ENCODE results near the gene KIAA1549. TPM values are rescaled to one million over a fixed set of nuclear protein-coding genes. Genes with fewer than 3 reads are reported as not detected.

The KIAA1549 gene
- total and polyA plus RNA-seq, 4 donors: 0.13 to 2.8 (median 0.58) TPM

DNA sequence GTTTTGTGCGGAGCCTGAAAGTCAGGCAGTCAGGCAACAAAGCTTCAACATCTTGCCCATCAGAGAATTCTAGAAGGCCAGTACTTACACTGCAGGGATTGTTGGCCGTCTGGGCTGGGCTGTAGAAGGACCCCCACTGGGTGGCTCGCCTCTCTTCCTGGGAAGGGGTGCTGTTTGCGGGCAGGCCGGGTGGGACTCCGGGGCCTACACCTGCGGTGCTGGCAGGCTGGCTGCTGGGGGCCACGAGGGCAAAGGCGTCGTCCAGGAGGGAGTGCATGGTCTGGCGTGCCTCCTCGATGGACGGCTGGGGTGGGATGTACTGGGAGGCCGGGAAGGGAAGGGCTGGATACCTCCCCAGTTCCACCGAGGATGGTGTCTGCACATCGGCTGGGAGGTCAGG is 120.1 kb downstream of the KIAA1549 start:
- 92 to 95% methylated on average over 16 of the region's 16 CpGs for WGBS, 2 donors

DNA sequence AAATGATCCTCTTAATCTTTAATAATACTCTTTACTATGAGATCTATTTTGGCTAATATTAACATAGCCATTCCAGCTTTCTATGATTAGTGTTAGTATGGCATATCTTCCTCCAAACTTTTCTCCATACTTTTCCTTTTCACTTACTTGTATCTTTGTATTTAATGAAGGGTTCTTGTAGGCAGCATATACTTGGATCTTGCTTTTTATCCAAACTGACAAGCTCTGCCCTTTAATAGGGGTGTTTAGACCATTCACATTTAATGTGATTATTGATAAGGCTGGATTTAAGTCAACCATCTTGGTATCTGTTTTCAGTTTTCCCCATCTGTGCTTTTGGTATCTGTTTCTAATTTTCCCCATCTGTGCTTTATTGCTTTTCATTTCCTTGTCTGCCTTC is 123.5 kb downstream of the KIAA1549 start:
- Histone ChIP-seq H3K4me1 (ENCODE audit: control insufficient read depth in 1 of 2, insufficient read depth in 2 of 2, low read length in 2 of 2) (no peaks in the 10 kb centered on the region), H3K27me3 (ENCODE audit: control insufficient read depth in 1 of 2, insufficient read depth in 2 of 2, low read length in 1 of 2) (no peaks in the 10 kb centered on the region), H3K4me3 (ENCODE audit: low read length in 2 of 2) (no peak overlapping the region), H3K9me3 (ENCODE audit: control insufficient read depth, low read length) (peaks cover 4% of the 10 kb centered on the region), H3K36me3 (ENCODE audit: control insufficient read depth in 1 of 2, insufficient read depth in 2 of 2, low read length in 1 of 2) (peaks cover 0 to 2% of the 10 kb centered on the region in 2 donors), H3K27ac (ENCODE audit: low read depth in 1 of 2, low read length in 2 of 2) (no peak overlapping the region)
- intact Hi-C loops (cut with DNase I): no loop called here
- no peak for DNase-seq
- no peak for ATAC-seq (ENCODE audit: low FRiP score)

More for the DNA sequence above, 120.1 kb downstream of the KIAA1549 start:
- intact Hi-C loops (cut with DNase I): loop anchor here in 1 of 2 donors (10.0 kb wide), 1 partner anchor 64 kb away; no protein-coding TSS in a partner anchor
- Histone ChIP-seq H3K27me3 (ENCODE audit: control insufficient read depth in 1 of 2, insufficient read depth in 2 of 2, low read length in 1 of 2) (no peaks in the 10 kb centered on the region), H3K4me1 (ENCODE audit: control insufficient read depth in 1 of 2, insufficient read depth in 2 of 2, low read length in 2 of 2) (no peaks in the 10 kb centered on the region), H3K27ac (ENCODE audit: low read depth in 1 of 2, low read length in 2 of 2) (no peak overlapping the region), H3K9me3 (ENCODE audit: control insufficient read depth, low read length) (peaks cover 2% of the 10 kb centered on the region), H3K36me3 (ENCODE audit: control insufficient read depth in 1 of 2, insufficient read depth in 2 of 2, low read length in 1 of 2) (peaks cover 0 to 2% of the 10 kb centered on the region in 2 donors), H3K4me3 (ENCODE audit: low read length in 2 of 2) (no peak overlapping the region)
- ATAC-seq (ENCODE audit: low FRiP score): no peak
- DNase-seq: no peak

DNA sequence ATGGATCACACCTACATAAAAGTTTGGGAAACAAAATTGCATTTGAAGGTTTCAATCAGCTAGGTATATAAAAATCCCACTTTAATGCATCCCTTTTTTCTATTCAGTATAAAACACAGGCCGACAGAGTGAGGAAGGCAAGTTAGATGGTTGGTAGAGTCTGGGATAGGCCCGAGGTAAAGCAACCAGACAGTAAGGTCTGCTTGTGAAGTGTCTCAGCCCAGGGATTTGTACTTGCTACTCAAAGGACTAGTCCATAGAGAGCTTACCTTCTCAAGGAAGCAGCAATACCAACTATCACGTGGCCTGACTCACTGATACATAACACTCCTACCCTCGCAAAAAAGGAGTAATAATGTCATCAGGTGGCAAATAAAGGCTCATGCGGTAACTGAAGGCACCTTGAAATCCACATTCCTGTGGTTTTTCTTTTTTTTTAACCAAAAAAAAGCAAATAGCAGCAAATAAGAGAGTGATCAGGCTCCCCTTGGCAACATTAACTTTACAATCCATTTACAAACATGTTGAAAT is 127.0 kb downstream of the KIAA1549 start:
- peaks cover 4% of the 10 kb centered on the region for H3K9me3 ChIP-seq (ENCODE audit: control insufficient read depth, low read length)
- H3K4me1 ChIP-seq (ENCODE audit: control insufficient read depth in 1 of 2, insufficient read depth in 2 of 2, low read length in 2 of 2): no peaks in the 10 kb centered on the region
- no peak for ATAC-seq (ENCODE audit: low FRiP score)
- peaks cover 2 to 5% of the 10 kb centered on the region in 2 donors for H3K36me3 ChIP-seq (ENCODE audit: control insufficient read depth in 1 of 2, insufficient read depth in 2 of 2, low read length in 1 of 2)
- no peak overlapping the region for H3K27ac ChIP-seq (ENCODE audit: low read depth in 1 of 2, low read length in 2 of 2)
- H3K27me3 ChIP-seq (ENCODE audit: control insufficient read depth in 1 of 2, insufficient read depth in 2 of 2, low read length in 1 of 2): no peaks in the 10 kb centered on the region
- no peak for DNase-seq
- WGBS, 2 donors: 88 to 92% methylated on average over 5 of the region's 5 CpGs
- H3K4me3 ChIP-seq (ENCODE audit: low read length in 2 of 2): no peak overlapping the region
- intact Hi-C loops (cut with DNase I): no loop called here

DNA sequence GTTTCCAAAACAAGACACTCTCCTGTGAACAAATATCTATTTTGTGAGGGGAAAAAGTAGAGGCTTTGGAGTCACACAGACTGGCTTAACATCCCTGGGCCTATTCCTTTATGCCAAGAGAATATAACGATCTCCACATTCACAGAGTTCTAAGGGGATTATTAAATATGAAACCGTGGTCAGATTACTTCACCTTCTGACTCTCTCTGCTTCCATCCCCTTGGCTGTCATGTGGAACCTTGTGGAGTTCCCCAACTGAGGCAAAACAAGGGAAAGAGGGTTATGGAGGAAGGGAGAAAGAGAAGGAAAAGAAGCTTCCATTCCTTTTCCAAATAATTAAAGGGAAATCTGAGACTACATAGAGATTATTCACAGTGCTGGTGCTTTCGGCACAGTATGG is 127.7 kb downstream of the KIAA1549 start:
- ATAC-seq (ENCODE audit: low FRiP score) (no peak), DNase-seq (no peak)
- H3K27me3 ChIP-seq (ENCODE audit: control insufficient read depth in 1 of 2, insufficient read depth in 2 of 2, low read length in 1 of 2): no peaks in the 10 kb centered on the region
- peaks cover 2 to 5% of the 10 kb centered on the region in 2 donors for H3K36me3 ChIP-seq (ENCODE audit: control insufficient read depth in 1 of 2, insufficient read depth in 2 of 2, low read length in 1 of 2)
- WGBS, 2 donors: 86 to 92% methylated on average over 3 of the region's 3 CpGs
- no peaks in the 10 kb centered on the region for H3K4me1 ChIP-seq (ENCODE audit: control insufficient read depth in 1 of 2, insufficient read depth in 2 of 2, low read length in 2 of 2)
- H3K27ac ChIP-seq (ENCODE audit: low read depth in 1 of 2, low read length in 2 of 2): no peak overlapping the region
- no peak overlapping the region for H3K4me3 ChIP-seq (ENCODE audit: low read length in 2 of 2)
- H3K9me3 ChIP-seq (ENCODE audit: control insufficient read depth, low read length): peaks cover 4% of the 10 kb centered on the region
- intact Hi-C loops (cut with DNase I): no loop called here

DNA sequence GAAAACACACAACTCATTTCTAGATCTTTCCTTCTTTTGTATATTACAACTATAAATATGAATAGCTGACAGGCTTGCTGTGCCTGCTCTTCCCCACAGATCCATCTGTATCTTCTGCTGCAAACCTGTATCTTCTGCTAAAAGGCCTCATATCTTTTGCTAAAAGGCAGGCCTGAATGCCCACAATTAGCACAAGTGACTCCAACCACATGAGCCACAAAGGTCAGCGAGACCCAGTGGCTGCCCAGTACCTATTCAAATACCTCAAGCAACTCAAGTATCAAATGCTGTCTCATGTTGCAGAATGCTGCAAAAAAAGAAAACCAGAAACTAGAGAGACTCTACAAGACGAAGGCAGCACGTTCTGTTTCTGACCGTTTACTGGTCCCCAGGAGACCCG is 128.7 kb downstream of the KIAA1549 start:
- Histone ChIP-seq H3K27ac (ENCODE audit: low read depth in 1 of 2, low read length in 2 of 2) (no peak overlapping the region), H3K36me3 (ENCODE audit: control insufficient read depth in 1 of 2, insufficient read depth in 2 of 2, low read length in 1 of 2) (peaks cover 2 to 5% of the 10 kb centered on the region in 2 donors), H3K4me1 (ENCODE audit: control insufficient read depth in 1 of 2, insufficient read depth in 2 of 2, low read length in 2 of 2) (no peaks in the 10 kb centered on the region), H3K4me3 (ENCODE audit: low read length in 2 of 2) (no peak overlapping the region), H3K27me3 (ENCODE audit: control insufficient read depth in 1 of 2, insufficient read depth in 2 of 2, low read length in 1 of 2) (no peaks in the 10 kb centered on the region), H3K9me3 (ENCODE audit: control insufficient read depth, low read length) (peaks cover 2% of the 10 kb centered on the region)
- DNase-seq (no peak), ATAC-seq (ENCODE audit: low FRiP score) (no peak)
- 89 to 92% methylated on average over 5 of the region's 5 CpGs for WGBS, 2 donors
- intact Hi-C loops (cut with DNase I): no loop called here

DNA sequence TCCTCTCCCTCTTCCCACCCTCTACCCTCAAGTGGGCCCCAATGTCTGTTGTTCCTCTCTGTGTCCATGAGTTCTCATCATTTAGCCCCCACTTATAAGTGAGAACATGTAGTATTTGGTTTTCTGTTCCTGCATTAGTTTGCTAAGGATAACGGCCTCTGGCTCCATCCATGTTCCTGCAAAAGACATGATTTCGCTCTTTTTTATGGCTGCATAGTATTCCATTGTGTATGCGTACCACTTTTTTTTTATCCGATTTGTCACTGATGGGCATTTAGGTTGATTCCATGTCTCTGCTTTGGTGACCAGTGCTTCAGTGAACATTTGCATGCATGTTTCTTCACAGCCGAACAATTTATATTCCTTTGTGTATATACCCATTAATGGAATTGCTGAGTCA is 131.5 kb downstream of the KIAA1549 start:
- WGBS, 2 donors: 98 to 99% methylated on average over 5 of the region's 5 CpGs
- H3K4me1 ChIP-seq (ENCODE audit: control insufficient read depth in 1 of 2, insufficient read depth in 2 of 2, low read length in 2 of 2): no peaks in the 10 kb centered on the region
- peaks cover 0 to 5% of the 10 kb centered on the region in 2 donors for H3K36me3 ChIP-seq (ENCODE audit: control insufficient read depth in 1 of 2, insufficient read depth in 2 of 2, low read length in 1 of 2)
- intact Hi-C loops (cut with DNase I): no loop called here
- H3K4me3 ChIP-seq (ENCODE audit: low read length in 2 of 2): no peak overlapping the region
- no peaks in the 10 kb centered on the region for H3K9me3 ChIP-seq (ENCODE audit: control insufficient read depth, low read length)
- DNase-seq (no peak), ATAC-seq (ENCODE audit: low FRiP score) (no peak)
- no peak overlapping the region for H3K27ac ChIP-seq (ENCODE audit: low read depth in 1 of 2, low read length in 2 of 2)
- H3K27me3 ChIP-seq (ENCODE audit: control insufficient read depth in 1 of 2, insufficient read depth in 2 of 2, low read length in 1 of 2): no peaks in the 10 kb centered on the region

DNA sequence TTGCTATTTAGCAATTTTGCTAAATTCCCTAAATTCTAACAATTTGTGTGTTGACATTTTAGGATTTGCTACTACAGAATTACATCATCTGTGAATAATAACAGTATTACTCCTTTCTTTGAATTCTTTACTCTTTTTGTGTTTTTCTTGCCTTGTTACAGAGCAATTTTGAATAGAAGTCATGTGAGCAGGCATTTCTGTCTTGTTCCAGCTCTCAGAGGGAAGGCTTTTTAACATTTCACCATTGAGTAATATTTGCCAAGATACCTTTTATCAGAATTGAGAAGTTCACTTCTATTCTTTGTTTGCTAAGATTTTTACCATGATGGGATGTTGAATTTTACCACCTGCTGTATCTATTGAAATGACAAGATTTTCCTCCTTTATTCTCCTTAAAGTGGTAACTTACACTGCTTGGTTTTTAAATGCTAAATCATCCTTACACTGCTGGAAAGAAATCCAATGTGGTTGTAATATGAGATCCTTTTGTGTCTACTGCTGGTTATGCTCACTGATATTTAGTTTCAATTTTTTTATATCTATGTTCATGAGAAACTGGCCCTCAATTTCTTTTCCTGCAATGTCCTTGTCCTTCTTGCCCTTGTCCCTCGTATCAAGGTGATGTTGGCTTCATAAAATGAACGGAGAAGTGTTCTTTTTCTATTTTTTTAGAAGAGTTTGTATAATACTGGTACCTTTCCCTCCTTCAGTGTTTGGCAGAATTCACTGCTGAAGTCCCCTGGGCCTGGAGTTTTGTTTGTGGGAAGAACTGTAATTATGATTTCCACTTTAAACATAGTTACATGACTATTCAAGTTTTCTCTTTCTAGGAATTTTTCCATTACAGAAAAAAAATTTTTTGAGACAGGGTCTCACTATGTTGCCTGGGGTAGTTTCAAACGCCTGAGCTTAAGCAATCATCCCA is 132.9 kb downstream of the KIAA1549 start:
- no peak overlapping the region for H3K27ac ChIP-seq (ENCODE audit: low read depth in 1 of 2, low read length in 2 of 2)
- intact Hi-C loops (cut with DNase I): no loop called here
- WGBS, 2 donors: 83 to 85% methylated on average over 3 of the region's 3 CpGs
- peaks cover 0 to 5% of the 10 kb centered on the region in 2 donors for H3K36me3 ChIP-seq (ENCODE audit: control insufficient read depth in 1 of 2, insufficient read depth in 2 of 2, low read length in 1 of 2)
- no peaks in the 10 kb centered on the region for H3K4me1 ChIP-seq (ENCODE audit: control insufficient read depth in 1 of 2, insufficient read depth in 2 of 2, low read length in 2 of 2)
- H3K9me3 ChIP-seq (ENCODE audit: control insufficient read depth, low read length): no peaks in the 10 kb centered on the region
- DNase-seq: no peak
- H3K27me3 ChIP-seq (ENCODE audit: control insufficient read depth in 1 of 2, insufficient read depth in 2 of 2, low read length in 1 of 2): no peaks in the 10 kb centered on the region
- H3K4me3 ChIP-seq (ENCODE audit: low read length in 2 of 2): no peak overlapping the region
- ATAC-seq (ENCODE audit: low FRiP score): no peak

DNA sequence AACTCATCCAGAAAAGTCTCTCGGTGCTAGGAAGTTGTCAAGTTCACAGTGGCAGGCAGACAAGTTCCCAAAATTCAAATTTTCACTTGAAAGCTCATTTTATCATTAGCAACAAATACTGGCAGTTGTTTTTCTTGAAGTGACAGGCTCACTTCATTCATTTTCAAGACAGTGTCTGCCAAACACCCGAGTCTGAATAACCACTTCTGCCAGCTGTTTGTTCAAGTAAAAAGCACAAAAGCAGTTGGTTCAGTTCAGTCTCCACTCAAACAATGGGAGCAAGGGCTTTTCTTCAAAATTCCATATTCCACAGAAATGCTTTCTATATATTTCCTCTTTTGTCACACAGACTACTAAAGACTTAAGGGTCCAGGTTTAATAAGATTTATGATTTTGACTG is 135.5 kb downstream of the KIAA1549 start:
- intact Hi-C loops (cut with DNase I): no loop called here
- Histone ChIP-seq H3K36me3 (ENCODE audit: control insufficient read depth in 1 of 2, insufficient read depth in 2 of 2, low read length in 1 of 2) (no peaks in the 10 kb centered on the region), H3K4me1 (ENCODE audit: control insufficient read depth in 1 of 2, insufficient read depth in 2 of 2, low read length in 2 of 2) (no peaks in the 10 kb centered on the region), H3K27me3 (ENCODE audit: control insufficient read depth in 1 of 2, insufficient read depth in 2 of 2, low read length in 1 of 2) (no peaks in the 10 kb centered on the region), H3K4me3 (ENCODE audit: low read length in 2 of 2) (no peak overlapping the region), H3K9me3 (ENCODE audit: control insufficient read depth, low read length) (no peaks in the 10 kb centered on the region), H3K27ac (ENCODE audit: low read depth in 1 of 2, low read length in 2 of 2) (no peak overlapping the region)
- 36 to 37% methylated on average over 2 of the region's 2 CpGs for WGBS, 2 donors
- ATAC-seq (ENCODE audit: low FRiP score): no peak
- DNase-seq: no peak
